A549 (cell line): ENCODE results near the gene PDHB. TPM values are rescaled to one million over a fixed set of nuclear protein-coding genes. Genes with fewer than 3 reads are reported as not detected.
A peak's percentile ranks its signal among the peaks of the same experiment; 100 is the strongest.

Source experiments
- ATAC-seq, 2 experiments: fragments of 200-7000 bp in 1 of 2; fragments of >200 bp in 1 of 2; cut with Nextera tagmentation in 1 of 2; cut with Tn5 transposase in 1 of 2; 3 replicates each; pipeline versions ENCODE4 v1.8.0 to v1.9.1; 2018 to 2020; ENCODE audit warnings: mild to moderate bottlenecking in 1 of 2, moderate library complexity in 1 of 2
- CTCF ChIA-PET: fragments of 300-600 bp; sonication (Branson Sonifier 250); formaldehyde crosslinking; extraction: SDS; loops from one replicate; lab custom pipeline; 2021; ENCODE audit warnings: antibody characterized with exemption, inconsistent platforms; lab: Yijun Ruan, JAX
- POLR2A ChIA-PET: fragments of 350-600 bp; formaldehyde crosslinking; extraction: SDS; loops from one replicate; lab custom pipeline; 2021; ENCODE audit warnings: antibody characterized with exemption, inconsistent platforms; lab: Yijun Ruan, JAX
- DNase-seq, 2 experiments: peaks; one replicate each; pipeline versions ENCODE4 v3.0.0 to v3.0.0-alpha.2; 2011 to 2016; ENCODE audit warnings: low read depth in 1 of 2, low spot score in 1 of 2
- FAIRE-seq: peaks from 2 replicates; lab custom pipeline; 2011; peaks lifted over from hg19 to GRCh38; lab: Jason Lieb, UNC
- H3K27ac ChIP-seq, 2 experiments: fragments of >200 bp; sonication (Bioruptor Twin); formaldehyde crosslinking; 3 replicates each; pipeline ENCODE4 v1.5.1; 2016 to 2017
- H3K4me1 ChIP-seq: fragments of >200 bp; sonication (Bioruptor Twin); formaldehyde crosslinking; 3 replicates; pipeline ENCODE4 v1.6.1; 2016
- H3K4me2 ChIP-seq: fragments of >200 bp; sonication (Bioruptor Twin); formaldehyde crosslinking; 3 replicates; pipeline ENCODE4 v1.6.1; 2016
- H3K4me3 ChIP-seq: fragments of >200 bp; sonication (Bioruptor Twin); formaldehyde crosslinking; 3 replicates; pipeline ENCODE4 v1.5.1; 2016
- H3K9me3 ChIP-seq: fragments of >200 bp; sonication (Bioruptor Twin); formaldehyde crosslinking; 3 replicates; pipeline ENCODE4 v1.6.1; 2016
- CHD2 ChIP-seq: fragments of 150-350 bp; IDR thresholded peaks from 2 replicates; pipeline ENCODE4 v1.6.1; 2014; ENCODE audit warnings: low read length; ENCODE audit not compliant: partially characterized antibody
- CHD4 ChIP-seq: fragments of 200-600 bp; sonication (generic); IDR thresholded peaks from 2 replicates; pipeline ENCODE4 v1.6.1; 2016; ENCODE audit warnings: antibody characterized with exemption, mild to moderate bottlenecking, borderline replicate concordance
- EHMT2 ChIP-seq: fragments of 200-600 bp; sonication (generic); IDR thresholded peaks from 2 replicates; pipeline ENCODE4 v1.6.1; 2016; ENCODE audit warnings: antibody characterized with exemption, low read depth, mild to moderate bottlenecking, moderate library complexity
- GATA3 ChIP-seq: IDR thresholded peaks from 2 replicates; pipeline ENCODE4 v1.6.1; 2012; ENCODE audit warnings: borderline replicate concordance
- HOXA7 ChIP-seq: fragments of 250-450 bp; sonication (Bioruptor Pico); IDR thresholded peaks from 2 replicates; pipeline ENCODE4 v1.5.0; 2020; ENCODE audit warnings: mild to moderate bottlenecking, moderate library complexity
- HOXB5 ChIP-seq: fragments of 250-450 bp; sonication (Bioruptor Pico); IDR thresholded peaks from 2 replicates; pipeline ENCODE4 v1.5.0; 2020; ENCODE audit warnings: mild to moderate bottlenecking, moderate library complexity
- JUN ChIP-seq, 2 experiments: fragments of >200 bp; sonication (Bioruptor Twin); formaldehyde crosslinking; IDR thresholded peaks; 2 replicates in 1 of 2; 3 replicates in 1 of 2; pipeline ENCODE4 v1.6.1; 2016 to 2017
- KDM5A ChIP-seq: fragments of 200-600 bp; sonication (generic); IDR thresholded peaks from 2 replicates; pipeline ENCODE4 v1.6.1; 2016; ENCODE audit warnings: antibody characterized with exemption, mild to moderate bottlenecking
- MYC ChIP-seq: IDR thresholded peaks from 2 replicates; pipeline ENCODE4 v1.6.1; 2012; ENCODE audit warnings: mild to moderate bottlenecking, inconsistent platforms, low read length, improper control_type of control experiment, borderline replicate concordance
- PHF8 ChIP-seq: fragments of 200-600 bp; sonication (generic); IDR thresholded peaks from 2 replicates; pipeline ENCODE4 v1.6.1; 2016; ENCODE audit warnings: low read depth, mild to moderate bottlenecking, antibody characterized with exemption, moderate library complexity, borderline replicate concordance
- POLR2A ChIP-seq: IDR thresholded peaks from 2 replicates; pipeline ENCODE4 v1.6.1; 2012; ENCODE audit warnings: mild to moderate bottlenecking, low read length
- POLR2AphosphoS2 ChIP-seq: conservative IDR thresholded peaks from 2 replicates; pipeline ENCODE4 v1.6.1; 2012; ENCODE audit warnings: low read length, improper control_type of control experiment, inconsistent platforms
- RARB ChIP-seq: fragments of 250-450 bp; sonication (Bioruptor Pico); IDR thresholded peaks from 2 replicates; pipeline ENCODE4 v1.8.0; 2021; ENCODE audit warnings: mild to moderate bottlenecking, moderate library complexity
- RCOR1 ChIP-seq: fragments of 150-350 bp; IDR thresholded peaks from 2 replicates; pipeline ENCODE4 v1.6.1; 2014; ENCODE audit warnings: antibody characterized with exemption, low read length, low read depth
- SMC3 ChIP-seq: fragments of >200 bp; sonication (Bioruptor Twin); formaldehyde crosslinking; IDR thresholded peaks from 3 replicates; pipeline ENCODE4 v1.6.1; 2018; ENCODE audit warnings: inconsistent platforms
- SREBF2 ChIP-seq: fragments of 450-650 bp; IDR thresholded peaks from 2 replicates; pipeline ENCODE4 v1.6.1; 2014; ENCODE audit warnings: mild to moderate bottlenecking, moderate library complexity
- TFCP2L1 ChIP-seq: fragments of 250-450 bp; sonication (Bioruptor Pico); IDR thresholded peaks from 2 replicates; pipeline ENCODE4 v1.5.0; 2021; ENCODE audit warnings: mild to moderate bottlenecking
- ZC3H11A ChIP-seq: fragments of 450-650 bp; IDR thresholded peaks from 2 replicates; pipeline ENCODE4 v1.6.1; 2014; ENCODE audit warnings: antibody characterized with exemption, mild to moderate bottlenecking
- ZFP36 ChIP-seq: fragments of 450-650 bp; IDR thresholded peaks from 2 replicates; pipeline ENCODE4 v1.6.1; 2014; ENCODE audit warnings: borderline replicate concordance; ENCODE audit not compliant: partially characterized antibody
- ZNF302 ChIP-seq: fragments of 250-450 bp; sonication (Bioruptor Pico); IDR thresholded peaks from 2 replicates; pipeline ENCODE4 v1.9.0; 2021; ENCODE audit warnings: inconsistent platforms, mild to moderate bottlenecking, moderate library complexity
- WGBS: methylation state at CpG from one replicate; pipeline ENCODE4 v1.1.6; 2017; ENCODE audit errors: missing lambda C conversion rate; 5-methylcytosine and 5-hydroxymethylcytosine counted together
- polyA plus RNA-seq, 4 experiments: library from polyadenylated mRNA; depleted of rRNA in 3 of 4; stranded (reverse); fragments of >200 nt; fragmentation: RNase III in 1 of 4; extraction: RNeasy Plus Mini Kit Qiagen cat#74134 plus additional on column Dnase treatment in 1 of 4; gene quantifications; 2 replicates in 3 of 4; 3 replicates in 1 of 4; pipeline ENCODE4 v1.2.3, GENCODE V29; 2011 to 2017
- TF ChIP-seq, protein P1 (sequence below): IDR thresholded peaks from 2 replicates; pipeline ENCODE4 v1.6.1; 2012; ENCODE audit warnings: low read depth, borderline replicate concordance
- TF ChIP-seq, protein P2 (sequence below): fragments of >200 bp; sonication (Bioruptor Twin); formaldehyde crosslinking; IDR thresholded peaks from 3 replicates; pipeline ENCODE4 v1.6.1; 2016
- TF ChIP-seq, protein P3 (sequence below): fragments of 150-350 bp; IDR thresholded peaks from 2 replicates; pipeline ENCODE4 v1.6.1; 2014; ENCODE audit warnings: low read depth, mild to moderate bottlenecking, low read length
- TF ChIP-seq, protein P4 (sequence below): fragments of 200-600 bp; sonication (generic); IDR thresholded peaks from 2 replicates; pipeline ENCODE4 v1.6.1; 2016; ENCODE audit warnings: antibody characterized with exemption, mild to moderate bottlenecking, moderate library complexity

The PDHB gene
- polyA plus RNA-seq, 2 of the 4 experiments (the other 2 are of a cell fraction): 82.0 to 113 TPM

DNA sequence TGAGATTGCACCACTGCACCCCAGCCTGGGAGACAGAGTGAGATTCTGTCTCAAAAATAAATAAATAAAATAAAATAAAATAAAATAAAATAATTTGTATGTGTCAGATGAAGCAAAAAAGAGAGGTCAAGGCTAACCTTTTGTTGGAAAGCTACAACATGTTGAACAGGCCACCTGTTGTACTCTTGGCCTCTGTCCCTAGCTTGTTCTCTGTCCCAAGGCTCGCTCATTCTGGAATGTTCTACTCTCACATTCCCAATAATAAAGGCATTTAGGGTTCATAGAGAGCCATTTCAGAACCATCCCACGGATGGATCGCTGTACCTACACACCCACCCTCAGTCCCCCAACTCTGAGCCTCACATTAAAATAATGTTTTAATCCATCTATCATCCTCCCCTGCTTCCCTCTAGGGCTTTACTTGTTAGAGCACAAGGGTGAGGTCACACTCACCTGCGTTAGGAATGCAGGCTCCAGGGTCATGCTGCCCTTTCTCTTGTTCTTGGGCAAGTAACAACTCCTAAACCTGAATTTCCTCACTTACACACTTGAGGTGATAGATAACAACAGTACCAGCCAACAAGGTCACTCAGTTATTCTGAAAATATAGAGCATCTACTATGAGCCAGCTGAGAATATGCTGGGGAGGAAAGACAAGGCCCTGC lies 33.4 kb upstream of the PDHB start:
- no peak for FAIRE-seq

DNA sequence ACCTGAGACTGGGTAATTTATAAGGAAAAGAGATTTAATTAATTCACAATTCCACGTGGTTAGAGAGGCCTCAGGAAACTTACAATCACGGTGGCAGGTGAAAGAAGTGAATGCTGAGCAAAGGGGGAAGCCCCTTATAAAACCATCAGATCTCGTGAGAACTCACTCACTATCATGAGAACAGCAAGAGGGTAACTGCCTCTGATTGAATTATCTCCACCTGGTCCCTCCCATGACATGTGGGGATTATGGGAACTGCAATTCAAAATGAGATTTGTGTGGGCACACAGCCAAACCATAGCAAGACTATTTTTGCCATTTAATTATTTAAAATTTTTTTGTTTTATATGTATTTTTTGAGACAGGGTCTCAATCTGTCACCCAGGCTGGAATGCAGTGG lies 31.2 kb upstream of the PDHB start:
- Histone ChIP-seq H3K9me3 (no peaks in the 10 kb centered on the region), H3K4me2 (no peak overlapping the region), H3K4me3 (no peak overlapping the region), H3K4me1 (peaks cover 29% of the 10 kb centered on the region)
- CTCF ChIA-PET: interaction anchor here (1.7 to 3.0 kb wide), 4 partner anchors 19 to 64 kb away, joined by 4 to 18 read pairs (median 9); no protein-coding TSS in a partner anchor
- POLR2A ChIA-PET: no interaction called here
- no peak for ATAC-seq
- WGBS: 67% methylated on average over 3 of the region's 3 CpGs
- TF ChIP-seq KDM5A: no peak
- no peak for TF ChIP-seq GATA3
- no peak for TF ChIP-seq SREBF2
- TF ChIP-seq TFCP2L1 (CRISPR knock-in tag): no peak
- no peak for TF ChIP-seq EHMT2
- no peak for TF ChIP-seq POLR2A
- TF ChIP-seq POLR2AphosphoS2: no peak
- TF ChIP-seq, all 56 proteins: peak for 0
- DNase-seq: no peak
- FAIRE-seq: no peak
- H3K27ac ChIP-seq: peak overlapping the region in 1 of 2 experiments; percentile 71; a peak in 3 of 6 replicates

More for the DNA sequence above, 33.4 kb upstream of the PDHB start:
- no peaks in the 10 kb centered on the region for H3K9me3 ChIP-seq
- TF ChIP-seq, protein P1, sequence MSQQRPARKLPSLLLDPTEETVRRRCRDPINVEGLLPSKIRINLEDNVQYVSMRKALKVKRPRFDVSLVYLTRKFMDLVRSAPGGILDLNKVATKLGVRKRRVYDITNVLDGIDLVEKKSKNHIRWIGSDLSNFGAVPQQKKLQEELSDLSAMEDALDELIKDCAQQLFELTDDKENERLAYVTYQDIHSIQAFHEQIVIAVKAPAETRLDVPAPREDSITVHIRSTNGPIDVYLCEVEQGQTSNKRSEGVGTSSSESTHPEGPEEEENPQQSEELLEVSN: no peak
- no peak for TF ChIP-seq RARB
- no peak for TF ChIP-seq SREBF2
- TF ChIP-seq POLR2AphosphoS2: no peak
- TF ChIP-seq, protein P2, sequence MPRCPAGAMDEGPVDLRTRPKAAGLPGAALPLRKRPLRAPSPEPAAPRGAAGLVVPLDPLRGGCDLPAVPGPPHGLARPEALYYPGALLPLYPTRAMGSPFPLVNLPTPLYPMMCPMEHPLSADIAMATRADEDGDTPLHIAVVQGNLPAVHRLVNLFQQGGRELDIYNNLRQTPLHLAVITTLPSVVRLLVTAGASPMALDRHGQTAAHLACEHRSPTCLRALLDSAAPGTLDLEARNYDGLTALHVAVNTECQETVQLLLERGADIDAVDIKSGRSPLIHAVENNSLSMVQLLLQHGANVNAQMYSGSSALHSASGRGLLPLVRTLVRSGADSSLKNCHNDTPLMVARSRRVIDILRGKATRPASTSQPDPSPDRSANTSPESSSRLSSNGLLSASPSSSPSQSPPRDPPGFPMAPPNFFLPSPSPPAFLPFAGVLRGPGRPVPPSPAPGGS: no peak
- TF ChIP-seq, protein P3, sequence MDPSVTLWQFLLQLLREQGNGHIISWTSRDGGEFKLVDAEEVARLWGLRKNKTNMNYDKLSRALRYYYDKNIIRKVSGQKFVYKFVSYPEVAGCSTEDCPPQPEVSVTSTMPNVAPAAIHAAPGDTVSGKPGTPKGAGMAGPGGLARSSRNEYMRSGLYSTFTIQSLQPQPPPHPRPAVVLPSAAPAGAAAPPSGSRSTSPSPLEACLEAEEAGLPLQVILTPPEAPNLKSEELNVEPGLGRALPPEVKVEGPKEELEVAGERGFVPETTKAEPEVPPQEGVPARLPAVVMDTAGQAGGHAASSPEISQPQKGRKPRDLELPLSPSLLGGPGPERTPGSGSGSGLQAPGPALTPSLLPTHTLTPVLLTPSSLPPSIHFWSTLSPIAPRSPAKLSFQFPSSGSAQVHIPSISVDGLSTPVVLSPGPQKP: no peak
- no peak for TF ChIP-seq CHD4
- no peak for TF ChIP-seq JUN (IDR thresholded peaks at IDR 0.05)
- TF ChIP-seq, protein P4, sequence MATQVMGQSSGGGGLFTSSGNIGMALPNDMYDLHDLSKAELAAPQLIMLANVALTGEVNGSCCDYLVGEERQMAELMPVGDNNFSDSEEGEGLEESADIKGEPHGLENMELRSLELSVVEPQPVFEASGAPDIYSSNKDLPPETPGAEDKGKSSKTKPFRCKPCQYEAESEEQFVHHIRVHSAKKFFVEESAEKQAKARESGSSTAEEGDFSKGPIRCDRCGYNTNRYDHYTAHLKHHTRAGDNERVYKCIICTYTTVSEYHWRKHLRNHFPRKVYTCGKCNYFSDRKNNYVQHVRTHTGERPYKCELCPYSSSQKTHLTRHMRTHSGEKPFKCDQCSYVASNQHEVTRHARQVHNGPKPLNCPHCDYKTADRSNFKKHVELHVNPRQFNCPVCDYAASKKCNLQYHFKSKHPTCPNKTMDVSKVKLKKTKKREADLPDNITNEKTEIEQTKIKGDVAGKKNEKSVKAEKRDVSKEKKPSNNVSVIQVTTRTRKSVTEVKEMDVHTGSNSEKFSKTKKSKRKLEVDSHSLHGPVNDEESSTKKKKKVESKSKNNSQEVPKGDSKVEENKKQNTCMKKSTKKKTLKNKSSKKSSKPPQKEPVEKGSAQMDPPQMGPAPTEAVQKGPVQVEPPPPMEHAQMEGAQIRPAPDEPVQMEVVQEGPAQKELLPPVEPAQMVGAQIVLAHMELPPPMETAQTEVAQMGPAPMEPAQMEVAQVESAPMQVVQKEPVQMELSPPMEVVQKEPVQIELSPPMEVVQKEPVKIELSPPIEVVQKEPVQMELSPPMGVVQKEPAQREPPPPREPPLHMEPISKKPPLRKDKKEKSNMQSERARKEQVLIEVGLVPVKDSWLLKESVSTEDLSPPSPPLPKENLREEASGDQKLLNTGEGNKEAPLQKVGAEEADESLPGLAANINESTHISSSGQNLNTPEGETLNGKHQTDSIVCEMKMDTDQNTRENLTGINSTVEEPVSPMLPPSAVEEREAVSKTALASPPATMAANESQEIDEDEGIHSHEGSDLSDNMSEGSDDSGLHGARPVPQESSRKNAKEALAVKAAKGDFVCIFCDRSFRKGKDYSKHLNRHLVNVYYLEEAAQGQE: no peak
- no peak for TF ChIP-seq ZFP36
- no peak for TF ChIP-seq HOXA7
- no peak for TF ChIP-seq ZNF302 (CRISPR knock-in tag)
- TF ChIP-seq HOXB5 (CRISPR knock-in tag): no peak
- TF ChIP-seq ZC3H11A: no peak
- TF ChIP-seq CHD2: no peak
- TF ChIP-seq PHF8: no peak
- TF ChIP-seq RCOR1: no peak
- no peak for TF ChIP-seq SMC3
- TF ChIP-seq MYC: no peak
- no peak overlapping the region for H3K4me3 ChIP-seq
- no peak overlapping the region for H3K4me2 ChIP-seq
- ChIA-PET POLR2A (no interaction called here), CTCF (interaction anchor here (1.2 to 2.3 kb wide), 2 partner anchors 17 to 24 kb away, joined by 8 to 11 read pairs; partner anchors contain the start of gene KCTD6)
- no peak for ATAC-seq
- no peak for DNase-seq
- 87% methylated on average over 4 of the region's 4 CpGs for WGBS
- H3K4me1 ChIP-seq: peaks cover 47% of the 10 kb centered on the region
- peak overlapping the region; percentile 14 to 68; a peak in 4 of 6 replicates for H3K27ac ChIP-seq
